Adrenal gland (tissue), 12 donors: ENCODE results near the gene ERC1. TPM values are rescaled to one million over a fixed set of nuclear protein-coding genes. Genes with fewer than 3 reads are reported as not detected.

Experiments used
- DNase-seq, 7 donors: peaks; one replicate each; pipeline ENCODE4 v3.0.0-alpha.2; 2019 to 2020
- H3K27ac ChIP-seq, 5 donors: fragments of 200-600 bp; sonication (generic) in 4 of 5; 1 replicate in 3 of 5; 2 replicates in 2 of 5; pipeline versions ENCODE4 v1.5.1 to v1.8.0; 2016 to 2020; ENCODE audit warnings: mild to moderate bottlenecking in 1 of 5
- H3K27me3 ChIP-seq: fragments of 200-600 bp; 2 replicates; pipeline ENCODE4 v1.8.0; 2021
- H3K36me3 ChIP-seq, 2 donors: fragments of 200-600 bp; replicated peaks in 1 of 2; 1 replicate in 1 of 2; 2 replicates in 1 of 2; pipeline versions ENCODE4 v1.5.1 to v1.8.0; 2018 to 2022
- H3K4me1 ChIP-seq, 2 donors: fragments of 200-600 bp; replicated peaks in 1 of 2; 1 replicate in 1 of 2; 2 replicates in 1 of 2; pipeline versions ENCODE4 v1.5.1 to v1.8.0; 2018 to 2021
- H3K4me3 ChIP-seq, 4 donors: fragments of 200-600 bp; sonication (generic) in 3 of 4; one replicate each; pipeline ENCODE4 v1.5.1; 2016 to 2018
- H3K9me3 ChIP-seq, 3 donors: fragments of 200-600 bp; sonication (generic) in 1 of 3; replicated peaks in 1 of 3; 1 replicate in 2 of 3; 2 replicates in 1 of 3; pipeline versions ENCODE4 v1.5.1 to v1.8.0; 2016 to 2021
- POLR2A ChIP-seq, 2 donors: fragments of 450-650 bp; IDR thresholded peaks; one replicate each; pipeline ENCODE4 v1.6.1; 2017; ENCODE audit warnings: antibody characterized with exemption in 2 of 2, mild to moderate bottlenecking in 2 of 2, moderate library complexity in 1 of 2
- WGBS, 4 donors: extraction: QIAGEN DNeasy Blood & Tissue Kit in 2 of 4; methylation state at CpG; one replicate each; pipeline versions ENCODE4 v1.1.5 to v1.1.7; 2013 to 2017; 5-methylcytosine and 5-hydroxymethylcytosine counted together
- intact Hi-C, 2 donors: fragments of 100-400 bp; cut with DNase I; formaldehyde crosslinking; loops; one replicate each; pipeline versions ENCODE4 v1.14.1 to v1.15.0; 2022 to 2023
- polyA plus RNA-seq, 3 donors: library from polyadenylated mRNA; stranded (reverse); fragments of 200-250 nt in 2 of 3; fragments of 350-450 nt in 1 of 3; fragmentation: Illumina TruSeq in 1 of 3; extraction: RNeasy Lipid Tissue Mini Kit (QIAGEN cat#74804) in 1 of 3; gene quantifications; one replicate each; pipeline ENCODE4 v1.2.3, GENCODE V29; 2013 to 2014
- total RNA-seq, 9 donors: library from RNA; depleted of rRNA in 4 of 9; stranded (reverse); fragments of >200 nt in 4 of 9; fragments of 120-200 nt in 1 of 9; fragmentation: NEBNext Ultra II Directional in 1 of 9; extraction: Animal tissue kit (Norgen Biotek cat#: 25700) in 1 of 9; gene quantifications; one replicate each; pipeline versions ENCODE4 v1.1.0 to v1.2.4, GENCODE V29; 2013 to 2023
- TF ChIP-seq, protein P1 (sequence below), 6 experiments: fragments of 450-650 bp in 4 of 6; fragments of 200-600 bp in 2 of 6; sonication (generic) in 1 of 6; IDR thresholded peaks; 1 replicate in 5 of 6; 2 replicates in 1 of 6; pipeline versions ENCODE4 v1.5.1 to v1.8.0; 2016 to 2021; ENCODE audit warnings: antibody characterized with exemption in 6 of 6, mild to moderate bottlenecking in 2 of 6, moderate library complexity in 1 of 6
- donor health status: healthy with polysubstance abuse.
- donor health status: Bipolar disorder and iron deficiency.
- donor health status: DM: yes; HTN: yes; CAD: no.
- donor health status: DM: no; HTN: no; CAD: no.
- donor health status: DM: no; HTN: no; CAD: no.
- donor health status: DM: yes; HTN: yes; CAD: no.

ERC1 gene
- total and polyA plus RNA-seq, 12 donors: 4.1 to 79.5 (median 40.2) TPM

DNA sequence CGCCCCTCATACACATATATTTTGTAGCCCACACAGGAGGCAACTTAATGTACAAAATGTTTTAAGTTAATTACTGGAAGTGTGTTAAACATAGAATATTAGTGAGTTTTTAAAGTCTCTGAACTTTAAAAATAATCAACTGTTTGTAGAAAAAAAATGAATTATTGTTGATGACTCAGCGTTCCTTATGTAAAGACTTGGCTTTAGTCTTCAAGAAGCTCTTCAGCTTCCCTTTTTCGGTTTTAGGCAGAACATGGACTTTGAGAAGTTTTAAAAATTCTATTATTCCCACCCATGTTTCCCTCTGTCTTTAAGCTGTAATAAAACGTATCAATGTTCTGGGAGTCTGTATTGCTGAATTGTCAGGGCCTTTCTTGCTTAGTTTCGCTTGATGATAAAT, 333.9 kb downstream of the ERC1 start:
- Histone ChIP-seq H3K4me3 (no peak overlapping the region), H3K9me3 (no peaks in the 10 kb centered on the region), H3K27ac (peak overlapping the region in 3 of 5 donors; percentile 35 to 61 (median 38)), H3K36me3 (no peaks in the 10 kb centered on the region), H3K27me3 (no peaks in the 10 kb centered on the region), H3K4me1 (peaks cover 0 to 21% of the 10 kb centered on the region in 2 donors)
- no peak for DNase-seq
- no peak for TF ChIP-seq POLR2A (IDR thresholded peaks at IDR 0.05)
- TF ChIP-seq, protein P1, sequence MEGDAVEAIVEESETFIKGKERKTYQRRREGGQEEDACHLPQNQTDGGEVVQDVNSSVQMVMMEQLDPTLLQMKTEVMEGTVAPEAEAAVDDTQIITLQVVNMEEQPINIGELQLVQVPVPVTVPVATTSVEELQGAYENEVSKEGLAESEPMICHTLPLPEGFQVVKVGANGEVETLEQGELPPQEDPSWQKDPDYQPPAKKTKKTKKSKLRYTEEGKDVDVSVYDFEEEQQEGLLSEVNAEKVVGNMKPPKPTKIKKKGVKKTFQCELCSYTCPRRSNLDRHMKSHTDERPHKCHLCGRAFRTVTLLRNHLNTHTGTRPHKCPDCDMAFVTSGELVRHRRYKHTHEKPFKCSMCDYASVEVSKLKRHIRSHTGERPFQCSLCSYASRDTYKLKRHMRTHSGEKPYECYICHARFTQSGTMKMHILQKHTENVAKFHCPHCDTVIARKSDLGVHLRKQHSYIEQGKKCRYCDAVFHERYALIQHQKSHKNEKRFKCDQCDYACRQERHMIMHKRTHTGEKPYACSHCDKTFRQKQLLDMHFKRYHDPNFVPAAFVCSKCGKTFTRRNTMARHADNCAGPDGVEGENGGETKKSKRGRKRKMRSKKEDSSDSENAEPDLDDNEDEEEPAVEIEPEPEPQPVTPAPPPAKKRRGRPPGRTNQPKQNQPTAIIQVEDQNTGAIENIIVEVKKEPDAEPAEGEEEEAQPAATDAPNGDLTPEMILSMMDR (IDR thresholded peaks at IDR 0.05): no peak
- WGBS, 4 donors: 50 to 70% (median 57%) methylated on average over 5 of the region's 5 CpGs
- intact Hi-C loops: no loop called here

DNA sequence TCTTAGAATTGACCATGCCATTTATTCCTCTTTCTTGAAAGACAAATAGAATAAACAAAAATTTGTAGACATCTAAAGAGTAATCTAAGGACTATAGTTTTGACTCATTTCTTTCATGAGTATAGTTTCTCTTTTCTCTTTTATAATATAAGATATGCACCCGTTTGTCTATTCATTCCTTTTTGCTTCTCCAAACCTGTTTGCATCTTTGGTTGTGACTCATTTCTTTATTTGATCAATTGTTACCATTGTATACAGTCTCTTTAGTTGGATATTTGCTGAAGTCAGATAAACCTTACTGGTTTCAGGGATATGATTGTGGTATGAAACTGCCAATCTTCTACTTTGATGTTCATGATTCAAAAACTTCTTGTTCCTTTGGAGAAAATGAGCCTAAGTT, 334.6 kb downstream of the ERC1 start:
- H3K27ac ChIP-seq: peak overlapping the region in 1 of 5 donors; percentile 61
- DNase-seq: no peak
- 33 to 86% (median 75%) methylated on average over 1 of the region's 1 CpG for WGBS, 4 donors

DNA sequence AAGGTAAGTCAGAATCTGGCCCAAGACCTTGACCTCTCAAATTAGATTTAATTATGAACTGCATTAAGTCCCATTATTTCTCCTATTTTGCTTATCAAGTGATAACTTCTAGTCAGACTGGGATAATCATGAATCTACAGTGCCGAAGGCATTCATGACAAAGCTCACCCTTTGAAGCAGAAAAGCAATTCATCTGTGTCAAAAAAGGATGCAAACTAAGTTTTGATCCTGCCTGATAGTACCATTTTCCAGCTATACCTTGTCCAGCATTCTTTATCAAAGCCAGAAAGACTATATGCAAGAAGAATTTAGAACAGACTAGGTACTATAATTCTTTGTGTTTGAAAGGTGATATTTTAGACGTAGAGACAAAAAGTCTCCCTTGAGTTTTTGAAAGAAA, 335.2 kb downstream of the ERC1 start:
- H3K27me3 ChIP-seq: no peaks in the 10 kb centered on the region
- intact Hi-C loops: no loop called here
- 73 to 86% (median 77%) methylated on average over 2 of the region's 2 CpGs for WGBS, 4 donors

More for the DNA sequence above, 334.6 kb downstream of the ERC1 start:
- H3K9me3 ChIP-seq: no peaks in the 10 kb centered on the region
- no peak overlapping the region for H3K4me3 ChIP-seq
- H3K27me3 ChIP-seq: no peaks in the 10 kb centered on the region
- no peak for TF ChIP-seq POLR2A (IDR thresholded peaks at IDR 0.05)
- TF ChIP-seq, protein P1 (IDR thresholded peaks at IDR 0.05): no peak
- intact Hi-C loops: no loop called here
- no peaks in the 10 kb centered on the region for H3K36me3 ChIP-seq
- peaks cover 0 to 21% of the 10 kb centered on the region in 2 donors for H3K4me1 ChIP-seq

DNA sequence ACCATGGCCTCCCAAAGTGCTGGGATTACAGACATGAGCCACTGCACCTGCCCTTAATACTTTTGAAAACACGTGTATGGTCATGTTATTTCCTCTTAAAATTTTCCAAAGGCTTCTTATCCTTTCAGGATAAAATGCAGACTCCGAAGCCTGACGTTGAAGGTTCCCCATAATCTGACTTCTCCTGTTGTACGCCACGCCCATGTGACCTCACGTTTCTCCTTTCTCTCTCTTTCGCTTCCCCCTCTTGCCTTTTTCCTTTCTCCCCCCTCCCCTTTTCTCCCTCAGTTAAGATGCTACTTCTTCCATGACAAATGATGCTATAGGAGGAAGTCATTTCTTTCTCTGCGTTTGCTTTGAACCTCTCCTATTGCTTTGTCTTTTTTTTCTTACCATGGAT, 337.4 kb downstream of the ERC1 start:
- H3K36me3 ChIP-seq: no peaks in the 10 kb centered on the region
- peaks cover 0 to 21% of the 10 kb centered on the region in 2 donors for H3K4me1 ChIP-seq
- peak overlapping the region in 1 of 5 donors; percentile 29 for H3K27ac ChIP-seq
- H3K27me3 ChIP-seq: no peaks in the 10 kb centered on the region
- intact Hi-C loops: no loop called here
- no peak for TF ChIP-seq POLR2A (IDR thresholded peaks at IDR 0.05)
- TF ChIP-seq, protein P1 (IDR thresholded peaks at IDR 0.05): no peak
- no peaks in the 10 kb centered on the region for H3K9me3 ChIP-seq
- WGBS, 4 donors: 67 to 85% (median 76%) methylated on average over 8 of the region's 8 CpGs
- peak in 6 of 7 donors; percentile 33 to 72 (median 54) for DNase-seq
- no peak overlapping the region for H3K4me3 ChIP-seq

More for the DNA sequence above, 335.2 kb downstream of the ERC1 start:
- H3K4me3 ChIP-seq: no peak overlapping the region
- no peaks in the 10 kb centered on the region for H3K9me3 ChIP-seq
- TF ChIP-seq, protein P1 (IDR thresholded peaks at IDR 0.05): no peak
- no peak for TF ChIP-seq POLR2A (IDR thresholded peaks at IDR 0.05)
- H3K27ac ChIP-seq: no peak overlapping the region
- no peaks in the 10 kb centered on the region for H3K36me3 ChIP-seq
- DNase-seq: no peak
- peaks cover 0 to 21% of the 10 kb centered on the region in 2 donors for H3K4me1 ChIP-seq
